Keratinocyte (primary cell): Measurements from ENCODE around the gene XRRA1. TPM values are rescaled to one million over a fixed set of nuclear protein-coding genes. Genes with fewer than 3 reads are reported as not detected.

Experiments used
- DNase-seq: peaks from one replicate; pipeline ENCODE4 v3.0.0-alpha.2; 2011; ENCODE audit warnings: low read depth, missing footprints, low spot score
- FAIRE-seq: peaks from 2 replicates; lab custom pipeline; 2011; peaks lifted over from hg19 to GRCh38; lab: Jason Lieb, UNC
- H2AFZ ChIP-seq: 2 replicates; pipeline ENCODE4 v1.6.0; 2012; ENCODE audit warnings: low read length, control low read depth, inconsistent platforms; ENCODE audit not compliant: control insufficient read depth
- H3K27ac ChIP-seq: 2 replicates; pipeline ENCODE4 v1.5.1; 2011; ENCODE audit warnings: low read length; ENCODE audit not compliant: control insufficient read depth, insufficient read depth
- H3K27me3 ChIP-seq: 3 replicates; pipeline ENCODE4 v1.6.0; 2011; ENCODE audit warnings: low read length; ENCODE audit not compliant: control insufficient read depth, insufficient read depth; ENCODE audit errors: extremely low read depth
- H3K36me3 ChIP-seq, 2 experiments: 2 replicates in 1 of 2; 3 replicates in 1 of 2; pipeline ENCODE4 v1.5.1; 2011; ENCODE audit warnings: low read length in 2 of 2, mild to moderate bottlenecking in 1 of 2; ENCODE audit not compliant: control insufficient read depth in 2 of 2, insufficient read depth in 2 of 2; ENCODE audit errors: extremely low read depth in 1 of 2
- H3K4me1 ChIP-seq: 3 replicates; pipeline ENCODE4 v1.5.1; 2011; ENCODE audit warnings: low read length; ENCODE audit not compliant: control insufficient read depth, insufficient read depth; ENCODE audit errors: extremely low read depth
- H3K4me2 ChIP-seq: 3 replicates; pipeline ENCODE4 v1.6.0; 2011; ENCODE audit warnings: low read depth, low read length; ENCODE audit not compliant: control insufficient read depth, insufficient read depth; ENCODE audit errors: extremely low read depth
- H3K4me3 ChIP-seq, 3 experiments: fragments of 200-600 bp in 1 of 3; sonication (generic) in 1 of 3; 2 replicates in 2 of 3; 3 replicates in 1 of 3; pipeline ENCODE4 v1.5.1; 2011 to 2016; ENCODE audit warnings: low read length in 3 of 3, mild to moderate bottlenecking in 3 of 3, control low read depth in 2 of 3, inconsistent platforms in 1 of 3, low read depth in 1 of 3, mixed read lengths in 1 of 3, mixed run types in 1 of 3, moderate library complexity in 1 of 3; ENCODE audit not compliant: control insufficient read depth in 2 of 3, insufficient read depth in 2 of 3; ENCODE audit errors: extremely low read depth in 1 of 3
- H3K79me2 ChIP-seq: 2 replicates; pipeline ENCODE4 v1.6.0; 2012; ENCODE audit warnings: low read length; ENCODE audit not compliant: control insufficient read depth, insufficient read depth
- H3K9ac ChIP-seq: 3 replicates; pipeline ENCODE4 v1.6.0; 2011; ENCODE audit warnings: low read length; ENCODE audit not compliant: control insufficient read depth, insufficient read depth; ENCODE audit errors: extremely low read depth
- H3K9me1 ChIP-seq: 3 replicates; pipeline ENCODE4 v1.6.0; 2011; ENCODE audit warnings: low read length; ENCODE audit not compliant: control insufficient read depth, insufficient read depth; ENCODE audit errors: extremely low read depth
- H3K9me3 ChIP-seq: 2 replicates; pipeline ENCODE4 v1.5.1; 2012; ENCODE audit warnings: low read depth, low read length; ENCODE audit not compliant: control insufficient read depth
- H4K20me1 ChIP-seq: 3 replicates; pipeline ENCODE4 v1.6.0; 2011; ENCODE audit warnings: low read length; ENCODE audit not compliant: control insufficient read depth, insufficient read depth; ENCODE audit errors: extremely low read depth
- CTCF ChIP-seq, 3 experiments: IDR thresholded peaks in 1 of 3; conservative IDR thresholded peaks in 1 of 3; optimal IDR thresholded peaks in 1 of 3; 2 replicates in 2 of 3; 3 replicates in 1 of 3; pipeline versions ENCODE3 to v1.5.1; 2011; ENCODE audit warnings: low read length in 3 of 3, mild to moderate bottlenecking in 3 of 3, moderate library complexity in 2 of 3, control low read depth in 1 of 3, inconsistent platforms in 1 of 3; ENCODE audit not compliant: insufficient read depth in 2 of 3; ENCODE audit errors: extremely low read depth in 1 of 3
- EZH2 ChIP-seq: IDR thresholded peaks from one replicate; pipeline ENCODE4 v1.6.1; 2012; ENCODE audit warnings: inconsistent platforms, mild to moderate bottlenecking, low read length, moderate library complexity
- dilution Hi-C: fragments of 300-500 bp; cut with MboI; formaldehyde crosslinking; loops from one replicate; pipeline ENCODE4 v1.7.0; 2020; ENCODE audit warnings: low sequenced_read_pairs; ENCODE audit not compliant: extremely low pct_ligation_motif_present
- polyA plus RNA-seq, 5 experiments: library from polyadenylated mRNA; depleted of rRNA in 3 of 5; stranded (reverse) in 3 of 5; stranded (forward) in 1 of 5; unstranded in 1 of 5; fragments of >200 nt; gene quantifications; 1 replicate in 1 of 5; 2 replicates in 3 of 5; 3 replicates in 1 of 5; pipeline versions ENCODE4 v1.2.1 to v1.2.3, GENCODE V29; 2011 to 2012; ENCODE audit warnings: missing spikeins in 2 of 5, low read depth in 1 of 5, low replicate concordance in 1 of 5

XRRA1 gene
- polyA plus RNA-seq, 1 donor (not counting 4 experiments of a cell fraction or from before 2014, with no cell fraction given) = 9.1 TPM

- no peak overlapping the region for H3K9ac ChIP-seq
- peaks cover 98% of the 10 kb centered on the region for H3K79me2 ChIP-seq
- FAIRE-seq (no peak), DNase-seq (no peak)
- H3K4me3 ChIP-seq = no peak overlapping the region
- H3K27ac ChIP-seq = no peak overlapping the region
- no peaks in the 10 kb centered on the region for H3K9me1 ChIP-seq
- H3K4me1 ChIP-seq = peaks cover 11% of the 10 kb centered on the region
- H3K4me2 ChIP-seq = no peak overlapping the region
- no peak for TF ChIP-seq CTCF (optimal IDR thresholded peaks at IDR 0.05 in 1 of 3, IDR thresholded peaks at IDR 0.05 in 1 of 3, conservative IDR thresholded peaks at IDR 0.05 in 1 of 3; ENCODE audit: extremely low read depth in 1 of 3, insufficient read depth in 2 of 3, low read length in 3 of 3)
- TF ChIP-seq EZH2 = no peak
- no peak overlapping the region for H2AFZ ChIP-seq
- no peaks in the 10 kb centered on the region for H3K27me3 ChIP-seq
- H3K9me3 ChIP-seq = no peaks in the 10 kb centered on the region
- H3K36me3 ChIP-seq = peaks cover 1 to 28% of the 10 kb centered on the region in 2 experiments
- H4K20me1 ChIP-seq = peaks cover 11% of the 10 kb centered on the region
- dilution Hi-C loops = no loop called here
Observed at GRCh38 chr11:74954199-74954598, 5.3 kb upstream of the XRRA1 start.

- no peak overlapping the region for H2AFZ ChIP-seq
- DNase-seq = no peak
- peaks cover 11% of the 10 kb centered on the region for H4K20me1 ChIP-seq
- H3K79me2 ChIP-seq = peaks cover 97% of the 10 kb centered on the region
- peaks cover 11% of the 10 kb centered on the region for H3K4me1 ChIP-seq
- TF ChIP-seq CTCF (optimal IDR thresholded peaks at IDR 0.05 in 1 of 3, IDR thresholded peaks at IDR 0.05 in 1 of 3, conservative IDR thresholded peaks at IDR 0.05 in 1 of 3; ENCODE audit: extremely low read depth in 1 of 3, insufficient read depth in 2 of 3, low read length in 3 of 3) (no peak), EZH2 (no peak)
- H3K9me1 ChIP-seq = no peaks in the 10 kb centered on the region
- peaks cover 1 to 28% of the 10 kb centered on the region in 2 experiments for H3K36me3 ChIP-seq
- no peak overlapping the region for H3K4me3 ChIP-seq
- FAIRE-seq = no peak
- H3K4me2 ChIP-seq = no peak overlapping the region
- dilution Hi-C loops = no loop called here
- H3K9ac ChIP-seq = no peak overlapping the region
- no peaks in the 10 kb centered on the region for H3K9me3 ChIP-seq
- no peaks in the 10 kb centered on the region for H3K27me3 ChIP-seq
- no peak overlapping the region for H3K27ac ChIP-seq
Observed at GRCh38 chr11:74953451-74953850, 4.6 kb upstream of the XRRA1 start.
